ENCODE results near the gene TUBB.

TUBB gene

DNA sequence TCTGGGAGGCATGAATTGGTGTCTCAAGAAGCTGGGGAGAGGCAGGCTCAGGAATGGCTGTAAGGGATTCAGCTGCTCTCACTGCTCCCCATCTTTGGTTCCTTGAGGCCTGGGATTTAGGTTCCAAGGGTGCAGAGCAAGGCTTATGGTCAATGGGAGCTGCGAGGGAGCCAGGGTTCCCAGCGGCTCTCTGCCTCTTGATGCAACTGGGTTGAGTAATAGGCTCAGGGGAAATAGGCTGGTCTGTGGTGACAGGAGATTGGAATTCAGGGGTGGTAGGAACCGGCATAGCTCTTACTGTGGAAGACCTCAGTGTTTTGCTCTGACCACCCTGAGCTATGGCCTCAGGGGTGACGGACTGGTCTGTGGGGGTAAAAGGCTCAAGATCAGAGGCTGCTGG lies 16.3 kb upstream of the TUBB start:
- H2AK5ac ChIP-seq (ENCODE audit: low read length, severe bottlenecking), result no peak overlapping the region
- H3K79me1 ChIP-seq (replicated peaks; ENCODE audit: low read length, poor library complexity, severe bottlenecking), result peaks cover 1% of the 10 kb centered on the region
- H3K4me2 ChIP-seq (ENCODE audit: low read length, poor library complexity, severe bottlenecking), result no peak overlapping the region
- no peak overlapping the region for H3K14ac ChIP-seq (ENCODE audit: low read length in 2 of 2)
- no peak for DNase-seq
- no peak overlapping the region for H2BK5ac ChIP-seq (ENCODE audit: low read depth, low read length, poor library complexity, severe bottlenecking)
- no peaks in the 10 kb centered on the region for H3K27me3 ChIP-seq (ENCODE audit: control insufficient read depth in 1 of 2, insufficient read depth in 1 of 2, low read length in 2 of 2)
- 95% methylated on average over 4 of the region's 4 CpGs for WGBS
- H3K4me3 ChIP-seq (ENCODE audit: insufficient read depth in 1 of 2, low read depth in 1 of 2, low read length in 2 of 2), result no peak overlapping the region
- no peaks in the 10 kb centered on the region for H3K9me3 ChIP-seq (ENCODE audit: control insufficient read depth, low read length)
- no peak overlapping the region for H4K91ac ChIP-seq (ENCODE audit: low read length)
- no peak overlapping the region for H4K8ac ChIP-seq (ENCODE audit: low read length)
- peaks cover 8% of the 10 kb centered on the region for H3K4me1 ChIP-seq (ENCODE audit: control insufficient read depth, insufficient read depth, low read depth, low read length)
- no peak overlapping the region for H3K4ac ChIP-seq (ENCODE audit: low read depth in 1 of 2, low read length in 2 of 2)
- H3K18ac ChIP-seq (ENCODE audit: low read depth in 1 of 2, low read length in 2 of 2), result no peak overlapping the region
- H2AFZ ChIP-seq (ENCODE audit: low read depth, low read length), result no peak overlapping the region
- no peak overlapping the region for H3K9ac ChIP-seq (ENCODE audit: low read length)
- no peak overlapping the region for H2BK12ac ChIP-seq (ENCODE audit: low read length in 2 of 2)
- no peak overlapping the region for H3K27ac ChIP-seq (ENCODE audit: low read length, poor library complexity, severe bottlenecking)
- no peak overlapping the region for H3K23ac ChIP-seq (ENCODE audit: low read length in 2 of 2)
- H2BK15ac ChIP-seq (ENCODE audit: low read depth, poor library complexity, severe bottlenecking), result no peak overlapping the region
- H2BK120ac ChIP-seq (ENCODE audit: low read depth, low read length), result no peak overlapping the region
- peaks cover 36 to 64% of the 10 kb centered on the region in 2 experiments for H3K36me3 ChIP-seq (ENCODE audit: control insufficient read depth in 1 of 2, insufficient read depth in 2 of 2, low read depth in 1 of 2, low read length in 2 of 2)

DNA sequence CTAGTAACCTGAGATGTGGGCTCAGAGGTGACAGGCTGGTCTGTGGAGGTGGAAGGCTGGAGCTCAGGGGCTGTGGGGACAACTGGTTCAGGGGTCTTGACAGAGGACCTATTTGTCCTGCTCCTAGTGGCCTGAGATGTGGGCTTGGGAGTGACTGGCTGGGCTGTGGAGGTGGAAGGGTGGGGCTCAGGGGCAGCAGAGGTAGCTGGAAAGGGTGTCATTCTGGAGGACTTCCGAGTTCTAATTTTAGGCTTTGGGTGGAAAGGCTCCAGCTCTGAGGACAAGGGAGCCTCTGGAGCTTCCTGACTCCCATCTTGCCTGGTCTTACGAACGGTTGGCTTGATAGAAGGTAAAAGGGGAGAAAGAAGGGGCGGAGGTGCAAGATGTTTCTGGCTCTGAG lies 14.5 kb upstream of the TUBB start:
- WGBS, result 97% methylated on average over 4 of the region's 4 CpGs
- no peak for DNase-seq
- no peak overlapping the region for H3K23ac ChIP-seq (ENCODE audit: low read length in 2 of 2)
- H3K27ac ChIP-seq (ENCODE audit: low read length, poor library complexity, severe bottlenecking), result no peak overlapping the region
- no peak overlapping the region for H2BK5ac ChIP-seq (ENCODE audit: low read depth, low read length, poor library complexity, severe bottlenecking)
- no peak overlapping the region for H3K9ac ChIP-seq (ENCODE audit: low read length)
- no peak overlapping the region for H4K91ac ChIP-seq (ENCODE audit: low read length)
- H3K18ac ChIP-seq (ENCODE audit: low read depth in 1 of 2, low read length in 2 of 2), result no peak overlapping the region
- peaks cover 33 to 69% of the 10 kb centered on the region in 2 experiments for H3K36me3 ChIP-seq (ENCODE audit: control insufficient read depth in 1 of 2, insufficient read depth in 2 of 2, low read depth in 1 of 2, low read length in 2 of 2)
- peaks cover 2% of the 10 kb centered on the region for H3K79me1 ChIP-seq (replicated peaks; ENCODE audit: low read length, poor library complexity, severe bottlenecking)
- H4K8ac ChIP-seq (ENCODE audit: low read length), result no peak overlapping the region
- H2BK120ac ChIP-seq (ENCODE audit: low read depth, low read length), result no peak overlapping the region
- no peak overlapping the region for H3K4me2 ChIP-seq (ENCODE audit: low read length, poor library complexity, severe bottlenecking)
- H2BK12ac ChIP-seq (ENCODE audit: low read length in 2 of 2), result no peak overlapping the region
- no peaks in the 10 kb centered on the region for H3K27me3 ChIP-seq (ENCODE audit: control insufficient read depth in 1 of 2, insufficient read depth in 1 of 2, low read length in 2 of 2)
- no peak overlapping the region for H3K4ac ChIP-seq (ENCODE audit: low read depth in 1 of 2, low read length in 2 of 2)
- H3K4me3 ChIP-seq (ENCODE audit: insufficient read depth in 1 of 2, low read depth in 1 of 2, low read length in 2 of 2), result no peak overlapping the region
- H3K14ac ChIP-seq (ENCODE audit: low read length in 2 of 2), result no peak overlapping the region
- H3K9me3 ChIP-seq (ENCODE audit: control insufficient read depth, low read length), result no peaks in the 10 kb centered on the region
- H2BK15ac ChIP-seq (ENCODE audit: low read depth, poor library complexity, severe bottlenecking), result no peak overlapping the region
- H3K4me1 ChIP-seq (ENCODE audit: control insufficient read depth, insufficient read depth, low read depth, low read length), result peaks cover 13% of the 10 kb centered on the region
- no peak overlapping the region for H2AFZ ChIP-seq (ENCODE audit: low read depth, low read length)
- H2AK5ac ChIP-seq (ENCODE audit: low read length, severe bottlenecking), result peak overlapping the region; percentile 1

DNA sequence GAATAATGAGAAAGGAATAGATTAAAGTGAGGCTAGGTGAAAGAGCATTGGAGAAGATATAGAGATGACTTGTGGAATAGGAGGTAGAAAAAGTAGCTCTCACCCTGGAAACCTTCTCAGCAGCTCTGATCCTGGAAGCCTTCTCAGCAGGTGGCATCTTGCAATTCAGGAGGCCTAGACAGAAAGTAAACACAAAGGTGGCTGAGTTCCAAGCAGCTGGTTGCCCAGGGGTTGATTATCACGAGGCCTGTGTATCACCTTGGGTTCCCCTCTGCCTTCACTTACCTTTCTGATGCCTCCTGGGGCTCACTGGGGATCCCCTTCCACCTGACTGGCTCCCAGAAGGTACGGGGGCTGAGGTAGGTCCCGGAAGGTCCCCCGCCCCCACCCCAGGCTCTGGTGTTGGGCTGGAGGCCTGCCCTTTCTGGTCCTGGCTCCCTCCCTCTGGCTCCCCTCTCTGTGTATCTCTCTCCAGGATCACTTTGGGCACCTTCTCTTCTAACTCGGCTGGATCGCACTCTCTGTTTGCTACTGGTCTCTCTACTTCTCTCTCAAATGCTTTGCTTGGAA lies 12.8 kb upstream of the TUBB start:
- no peaks in the 10 kb centered on the region for H3K27me3 ChIP-seq (ENCODE audit: control insufficient read depth in 1 of 2, insufficient read depth in 1 of 2, low read length in 2 of 2)
- no peak overlapping the region for H3K14ac ChIP-seq (ENCODE audit: low read length in 2 of 2)
- DNase-seq, result no peak
- no peak overlapping the region for H4K91ac ChIP-seq (ENCODE audit: low read length)
- no peak overlapping the region for H3K18ac ChIP-seq (ENCODE audit: low read depth in 1 of 2, low read length in 2 of 2)
- no peak overlapping the region for H3K23ac ChIP-seq (ENCODE audit: low read length in 2 of 2)
- H2BK5ac ChIP-seq (ENCODE audit: low read depth, low read length, poor library complexity, severe bottlenecking), result peak overlapping the region; percentile 54
- H2BK120ac ChIP-seq (ENCODE audit: low read depth, low read length), result no peak overlapping the region
- H2BK15ac ChIP-seq (ENCODE audit: low read depth, poor library complexity, severe bottlenecking), result no peak overlapping the region
- H4K8ac ChIP-seq (ENCODE audit: low read length), result no peak overlapping the region
- H3K79me1 ChIP-seq (replicated peaks; ENCODE audit: low read length, poor library complexity, severe bottlenecking), result peaks cover 12% of the 10 kb centered on the region
- no peaks in the 10 kb centered on the region for H3K9me3 ChIP-seq (ENCODE audit: control insufficient read depth, low read length)
- peak overlapping the region; percentile 84 for H2AK5ac ChIP-seq (ENCODE audit: low read length, severe bottlenecking)
- H3K4me2 ChIP-seq (ENCODE audit: low read length, poor library complexity, severe bottlenecking), result no peak overlapping the region
- WGBS, result 86% methylated on average over 6 of the region's 6 CpGs
- no peak overlapping the region for H2AFZ ChIP-seq (ENCODE audit: low read depth, low read length)
- H3K4me3 ChIP-seq (ENCODE audit: insufficient read depth in 1 of 2, low read depth in 1 of 2, low read length in 2 of 2), result no peak overlapping the region
- peaks cover 13% of the 10 kb centered on the region for H3K4me1 ChIP-seq (ENCODE audit: control insufficient read depth, insufficient read depth, low read depth, low read length)
- peak overlapping the region; percentile 52 for H3K27ac ChIP-seq (ENCODE audit: low read length, poor library complexity, severe bottlenecking)
- H3K4ac ChIP-seq (ENCODE audit: low read depth in 1 of 2, low read length in 2 of 2), result no peak overlapping the region
- no peak overlapping the region for H3K9ac ChIP-seq (ENCODE audit: low read length)
- no peak overlapping the region for H2BK12ac ChIP-seq (ENCODE audit: low read length in 2 of 2)
- peaks cover 49 to 85% of the 10 kb centered on the region in 2 experiments for H3K36me3 ChIP-seq (ENCODE audit: control insufficient read depth in 1 of 2, insufficient read depth in 2 of 2, low read depth in 1 of 2, low read length in 2 of 2)

DNA sequence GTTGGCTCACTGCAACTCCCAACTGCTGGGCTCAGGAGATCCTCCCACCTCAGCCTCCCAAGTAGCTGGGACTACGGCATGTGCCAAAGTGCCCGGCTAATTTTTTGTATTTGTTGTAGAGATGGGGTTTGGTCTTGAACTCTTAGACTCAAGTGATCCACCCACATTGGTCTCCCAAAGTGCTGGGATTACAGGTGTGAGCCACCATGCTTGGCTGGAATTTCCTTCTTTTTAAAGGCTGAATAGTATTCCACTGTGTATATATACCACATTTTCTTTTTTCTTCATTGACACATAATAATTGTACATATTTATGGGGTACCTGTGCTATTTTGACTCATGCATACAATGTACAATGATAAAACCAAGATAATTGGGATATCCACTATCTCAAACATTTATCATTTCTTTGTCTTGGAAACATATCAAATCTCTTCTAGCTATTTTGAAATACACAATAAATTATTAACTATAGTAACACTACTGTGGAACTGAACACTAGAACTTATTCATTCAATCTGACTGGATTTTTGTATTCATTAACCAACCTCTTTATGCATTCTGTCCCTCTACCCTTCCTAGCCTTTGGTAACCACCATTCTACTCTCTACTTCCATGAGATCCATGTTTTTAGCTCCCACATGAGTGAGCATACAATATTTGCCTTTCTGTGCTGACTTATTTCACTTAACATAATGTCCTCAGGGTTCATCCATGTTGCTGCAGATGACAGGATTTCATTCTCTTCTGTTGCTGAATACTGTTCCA lies 10.9 kb upstream of the TUBB start:
- Histone ChIP-seq H2BK12ac (ENCODE audit: low read length in 2 of 2) (no peak overlapping the region), H3K4me1 (ENCODE audit: control insufficient read depth, insufficient read depth, low read depth, low read length) (peaks cover 13% of the 10 kb centered on the region), H3K27ac (ENCODE audit: low read length, poor library complexity, severe bottlenecking) (peak overlapping the region; percentile 81), H3K14ac (ENCODE audit: low read length in 2 of 2) (no peak overlapping the region), H4K8ac (ENCODE audit: low read length) (no peak overlapping the region), H3K4me3 (ENCODE audit: insufficient read depth in 1 of 2, low read depth in 1 of 2, low read length in 2 of 2) (no peak overlapping the region), H2AK5ac (ENCODE audit: low read length, severe bottlenecking) (peak overlapping the region; percentile 76), H4K91ac (ENCODE audit: low read length) (no peak overlapping the region), H3K4ac (ENCODE audit: low read depth in 1 of 2, low read length in 2 of 2) (no peak overlapping the region), H3K27me3 (ENCODE audit: control insufficient read depth in 1 of 2, insufficient read depth in 1 of 2, low read length in 2 of 2) (no peaks in the 10 kb centered on the region), H3K9ac (ENCODE audit: low read length) (no peak overlapping the region), H3K4me2 (ENCODE audit: low read length, poor library complexity, severe bottlenecking) (no peak overlapping the region), H3K23ac (ENCODE audit: low read length in 2 of 2) (no peak overlapping the region), H3K36me3 (ENCODE audit: control insufficient read depth in 1 of 2, insufficient read depth in 2 of 2, low read depth in 1 of 2, low read length in 2 of 2) (peaks cover 44 to 86% of the 10 kb centered on the region in 2 experiments), H2BK120ac (ENCODE audit: low read depth, low read length) (no peak overlapping the region), H3K9me3 (ENCODE audit: control insufficient read depth, low read length) (no peaks in the 10 kb centered on the region), H3K18ac (ENCODE audit: low read depth in 1 of 2, low read length in 2 of 2) (no peak overlapping the region), H2AFZ (ENCODE audit: low read depth, low read length) (no peak overlapping the region), H2BK5ac (ENCODE audit: low read depth, low read length, poor library complexity, severe bottlenecking) (no peak overlapping the region), H2BK15ac (ENCODE audit: low read depth, poor library complexity, severe bottlenecking) (no peak overlapping the region), H3K79me1 (replicated peaks; ENCODE audit: low read length, poor library complexity, severe bottlenecking) (peaks cover 25% of the 10 kb centered on the region)
- DNase-seq, result no peak
- no CpG with 5 or more reads among the region's 2 CpGs for WGBS

Measured in mesenchymal stem cell (in vitro differentiated cells and primary cell).